ENCODE results near the gene ASMTL.

DNA sequence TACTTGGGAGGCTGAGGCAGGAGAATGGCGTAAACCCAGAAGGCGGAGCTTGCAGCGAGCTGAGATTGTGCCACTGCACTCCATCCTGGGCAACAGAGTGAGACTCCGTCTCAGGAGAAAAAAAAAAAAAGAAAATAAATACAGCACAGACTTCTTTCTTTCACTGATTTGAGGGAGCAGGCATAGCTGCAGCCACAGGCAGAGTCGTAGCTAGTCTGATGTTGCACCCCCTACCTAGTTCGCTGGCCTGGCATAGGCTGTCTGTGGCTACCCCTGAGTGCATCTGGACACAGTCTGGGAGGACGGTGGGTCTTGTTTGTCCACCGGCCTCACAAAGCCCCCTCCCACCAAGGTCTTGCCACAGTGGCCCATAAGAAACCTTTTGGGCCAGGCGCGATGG lies 94.7 kb downstream of the ASMTL start:
- TF ChIP-seq POLR2AphosphoS5 (IDR thresholded peaks at IDR 0.05) (no peak), POLR2A (IDR thresholded peaks at IDR 0.05) (no peak)

All from prostate gland (tissue), 1 donor.